ENCODE measurements around the gene ARHGAP40. TPM values are rescaled to one million over a fixed set of nuclear protein-coding genes. Genes with fewer than 3 reads are reported as not detected.

The ARHGAP40 gene
- total and polyA plus RNA-seq, 2 experiments from 2014 or later: 0.21 TPM; not detected in 1

- DNase-seq (ENCODE audit: low spot score) (no peak), ATAC-seq (no peak; the same call in 2 of the 3 replicates)
- H2AFZ ChIP-seq: peak overlapping the region; percentile 50
- no peak overlapping the region for H3K4me3 Mint-ChIP-seq
- H3K4me2 ChIP-seq: no peak overlapping the region
- H3F3A ChIP-seq (replicated peaks; ENCODE audit: low read depth): no peaks in the 10 kb centered on the region
- no peak overlapping the region for H3K4me3 ChIP-seq
- peaks cover 4% of the 10 kb centered on the region for H3K27me3 Mint-ChIP-seq (ENCODE audit: insufficient read depth, low read depth, poor library complexity)
- H3K27me3 ChIP-seq (ENCODE audit: insufficient read depth): no peaks in the 10 kb centered on the region
- no peaks in the 10 kb centered on the region for H3K79me2 ChIP-seq (replicated peaks; ENCODE audit: insufficient read depth)
- H3K4me1 ChIP-seq (ENCODE audit: insufficient read depth): no peaks in the 10 kb centered on the region
- H3K9me3 Mint-ChIP-seq: 0 out of 3 replicates have a peak, but pooled peaks cover 4% of the 10 kb centered on the region
- H3K36me3 ChIP-seq (ENCODE audit: insufficient read depth): no peaks in the 10 kb centered on the region
- peaks cover 18% of the 10 kb centered on the region; the same call in 2 of the 3 replicates for H3K4me1 Mint-ChIP-seq
- H3K36me3 Mint-ChIP-seq (ENCODE audit: low read depth): 0 out of 3 replicates have a peak, but pooled peaks cover 3% of the 10 kb centered on the region
- no peak for TF ChIP-seq EZH2phosphoT487 (IDR thresholded peaks at IDR 0.05; ENCODE audit: unreplicated experiment)
- no peak for TF ChIP-seq ETS1 (IDR thresholded peaks at IDR 0.05)
- no peak for TF ChIP-seq CREB1 (CRISPR knock-in tag; IDR thresholded peaks at IDR 0.05; ENCODE audit: low read depth)
- no peak for TF ChIP-seq REST (IDR thresholded peaks at IDR 0.05; ENCODE audit: unreplicated experiment)
- TF ChIP-seq EZH2 (IDR thresholded peaks at IDR 0.05; ENCODE audit: low read depth, unreplicated experiment): no peak
- TF ChIP-seq ZNF462 (CRISPR knock-in tag; IDR thresholded peaks at IDR 0.05): no peak
- H4K20me1 ChIP-seq (replicated peaks; ENCODE audit: insufficient read depth): no peaks in the 10 kb centered on the region
- H3K27ac Mint-ChIP-seq: no peak overlapping the region
- no peaks in the 10 kb centered on the region for H3K9me2 ChIP-seq (ENCODE audit: insufficient read depth)
- H3K27ac ChIP-seq (ENCODE audit: low read depth): no peak overlapping the region
These were observed 18.8 kb downstream of the ARHGAP40 start for GRCh38 chr20:38620441-38620840.
